ENCODE results near the gene EPN1.

Gene EPN1

GRCh38 chr19:55655648-55656040 lies 19.4 kb upstream of the EPN1 start:
- no peak for TF ChIP-seq CTCF (IDR thresholded peaks at IDR 0.05; ENCODE audit: insufficient read depth, low read depth, low read length, missing control alignments)
- DNase-seq (ENCODE audit: low read depth), result no peak
- peak overlapping the region; percentile 72 for H3K4me3 ChIP-seq (ENCODE audit: low read depth, low read length)

- H3K4me3 ChIP-seq (ENCODE audit: low read depth, low read length), result peak overlapping the region; percentile 72
- no peak for DNase-seq (ENCODE audit: low read depth)
- no peak for TF ChIP-seq CTCF (IDR thresholded peaks at IDR 0.05; ENCODE audit: insufficient read depth, low read depth, low read length, missing control alignments)
Measured at GRCh38 chr19:55656552-55656951, 18.5 kb upstream of the EPN1 start.

GRCh38 chr19:55656988-55657747 lies 17.9 kb upstream of the EPN1 start:
- peak overlapping the region; percentile 72 for H3K4me3 ChIP-seq (ENCODE audit: low read depth, low read length)
- no peak for TF ChIP-seq CTCF (IDR thresholded peaks at IDR 0.05; ENCODE audit: insufficient read depth, low read depth, low read length, missing control alignments)
- peak; percentile 61 for DNase-seq (ENCODE audit: low read depth)

- DNase-seq (ENCODE audit: low read depth), result no peak
- H3K4me3 ChIP-seq (ENCODE audit: low read depth, low read length), result no peak overlapping the region
- no peak for TF ChIP-seq CTCF (IDR thresholded peaks at IDR 0.05; ENCODE audit: insufficient read depth, low read depth, low read length, missing control alignments)
Measured at GRCh38 chr19:55658846-55659459, 16.1 kb upstream of the EPN1 start.

- no peak overlapping the region for H3K4me3 ChIP-seq (ENCODE audit: low read depth, low read length)
- no peak for DNase-seq (ENCODE audit: low read depth)
- no peak for TF ChIP-seq CTCF (IDR thresholded peaks at IDR 0.05; ENCODE audit: insufficient read depth, low read depth, low read length, missing control alignments)
Measured at GRCh38 chr19:55659822-55660221, 15.2 kb upstream of the EPN1 start.

- TF ChIP-seq CTCF (IDR thresholded peaks at IDR 0.05; ENCODE audit: insufficient read depth, low read depth, low read length, missing control alignments), result no peak
- H3K4me3 ChIP-seq (ENCODE audit: low read depth, low read length), result no peak overlapping the region
- no peak for DNase-seq (ENCODE audit: low read depth)
Measured at GRCh38 chr19:55660404-55660803, 14.6 kb upstream of the EPN1 start.

All from GM12865 (cell line).